HCT116 (cell line): Measurements from ENCODE around the gene POLA1.

Experiments
- CTCF ChIP-seq, 3 experiments: fragments of 200-600 bp in 1 of 3; sonication (generic) in 1 of 3; IDR thresholded peaks in 2 of 3; conservative IDR thresholded peaks in 1 of 3; 2 replicates each; pipeline ENCODE4 v1.5.1; 2012 to 2017; ENCODE audit warnings: low read depth in 2 of 3, low read length in 2 of 3, antibody characterized with exemption in 1 of 3, borderline replicate concordance in 1 of 3, control low read depth in 1 of 3, mild to moderate bottlenecking in 1 of 3, mixed read lengths in 1 of 3, mixed run types in 1 of 3, moderate library complexity in 1 of 3; ENCODE audit not compliant: insufficient read depth in 1 of 3
- EGR1 ChIP-seq: IDR thresholded peaks from 2 replicates; pipeline ENCODE4 v1.6.1; 2012; ENCODE audit warnings: low read depth
- MAX ChIP-seq: IDR thresholded peaks from 2 replicates; pipeline ENCODE4 v1.6.1; 2012
- SIN3A ChIP-seq: IDR thresholded peaks from 2 replicates; pipeline ENCODE4 v1.6.1; 2012; ENCODE audit warnings: low read depth

- TF ChIP-seq CTCF (IDR thresholded peaks at IDR 0.05 in 2 of 3, conservative IDR thresholded peaks at IDR 0.05 in 1 of 3; ENCODE audit: borderline replicate concordance in 1 of 3, insufficient read depth in 1 of 3, low read depth in 2 of 3, low read length in 2 of 3) (no peak), SIN3A (no peak), EGR1 (no peak), MAX (no peak)
Measured at GRCh38 chrX:24925430-24925829, 231.7 kb downstream of the POLA1 start.
